ENCODE data around the gene PRKCE.

The PRKCE gene

GRCh38 chr2:45771261-45771660, 119.8 kb downstream of the PRKCE start:
- TF ChIP-seq ZNF274 (IDR thresholded peaks at IDR 0.05; ENCODE audit: low read depth, low read length) (no peak), YY1 (IDR thresholded peaks at IDR 0.05; ENCODE audit: insufficient read depth, insufficient read length) (no peak), SUZ12 (IDR thresholded peaks at IDR 0.05; ENCODE audit: extremely low read depth, insufficient read depth, insufficient read length) (no peak)
- no peak for DNase-seq (ENCODE audit: low read depth, low spot score)
- Histone ChIP-seq H3K4me1 (ENCODE audit: insufficient read depth, insufficient read length) (peaks cover 5% of the 10 kb centered on the region), H3K36me3 (ENCODE audit: insufficient read depth, insufficient read length, low read length) (no peaks in the 10 kb centered on the region), H3K9ac (ENCODE audit: insufficient read length, low read depth) (no peak overlapping the region), H3K27me3 (ENCODE audit: insufficient read depth, insufficient read length) (no peaks in the 10 kb centered on the region), H3K9me3 (ENCODE audit: insufficient read depth, low read length) (no peaks in the 10 kb centered on the region), H3K4me3 (ENCODE audit: insufficient read length, low read depth) (no peak overlapping the region)

- no peaks in the 10 kb centered on the region for H3K9me3 ChIP-seq (ENCODE audit: insufficient read depth, low read length)
- no peak overlapping the region for H3K4me3 ChIP-seq (ENCODE audit: insufficient read length, low read depth)
- H3K4me1 ChIP-seq (ENCODE audit: insufficient read depth, insufficient read length), result peaks cover 5% of the 10 kb centered on the region
- TF ChIP-seq YY1 (IDR thresholded peaks at IDR 0.05; ENCODE audit: insufficient read depth, insufficient read length) (no peak), SUZ12 (IDR thresholded peaks at IDR 0.05; ENCODE audit: extremely low read depth, insufficient read depth, insufficient read length) (no peak), ZNF274 (IDR thresholded peaks at IDR 0.05; ENCODE audit: low read depth, low read length) (no peak)
- no peaks in the 10 kb centered on the region for H3K36me3 ChIP-seq (ENCODE audit: insufficient read depth, insufficient read length, low read length)
- no peaks in the 10 kb centered on the region for H3K27me3 ChIP-seq (ENCODE audit: insufficient read depth, insufficient read length)
- H3K9ac ChIP-seq (ENCODE audit: insufficient read length, low read depth), result no peak overlapping the region
- no peak for DNase-seq (ENCODE audit: low read depth, low spot score)
Observed at GRCh38 chr2:45772038-45772437, 120.6 kb downstream of the PRKCE start.

DNA sequence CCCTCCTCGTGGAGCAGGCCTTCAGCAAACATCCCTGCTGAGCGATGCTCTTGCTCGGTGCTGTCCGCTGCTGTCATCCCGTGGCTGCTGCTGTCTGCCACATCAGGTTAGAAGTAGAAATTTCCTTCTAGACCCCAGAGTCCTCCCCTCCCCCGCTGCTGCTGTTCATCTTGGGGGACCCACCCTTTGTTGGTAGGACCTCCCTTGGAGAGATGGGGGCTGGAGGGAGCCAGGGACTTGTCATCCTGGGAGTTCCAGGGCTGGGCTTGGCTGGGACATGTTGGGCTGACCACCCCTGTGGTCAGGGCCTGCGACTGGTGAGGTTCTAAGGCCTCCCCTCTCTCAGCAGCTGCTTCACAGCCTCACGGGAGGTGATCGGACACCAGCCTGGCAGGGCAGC, 122.4 kb downstream of the PRKCE start:
- Histone ChIP-seq H3K36me3 (ENCODE audit: insufficient read depth, insufficient read length, low read length) (no peaks in the 10 kb centered on the region), H3K27me3 (ENCODE audit: insufficient read depth, insufficient read length) (no peaks in the 10 kb centered on the region), H3K4me1 (ENCODE audit: insufficient read depth, insufficient read length) (peaks cover 5% of the 10 kb centered on the region), H3K9ac (ENCODE audit: insufficient read length, low read depth) (no peak overlapping the region), H3K9me3 (ENCODE audit: insufficient read depth, low read length) (peaks cover 6% of the 10 kb centered on the region; the same call in 1 of the 2 replicates), H3K4me3 (ENCODE audit: insufficient read length, low read depth) (no peak overlapping the region)
- DNase-seq (ENCODE audit: low read depth, low spot score), result no peak
- no peak for TF ChIP-seq YY1 (IDR thresholded peaks at IDR 0.05; ENCODE audit: insufficient read depth, insufficient read length)
- no peak for TF ChIP-seq SUZ12 (IDR thresholded peaks at IDR 0.05; ENCODE audit: extremely low read depth, insufficient read depth, insufficient read length)
- no peak for TF ChIP-seq ZNF274 (IDR thresholded peaks at IDR 0.05; ENCODE audit: low read depth, low read length)

GRCh38 chr2:45774688-45775244, 123.3 kb downstream of the PRKCE start:
- no peaks in the 10 kb centered on the region for H3K36me3 ChIP-seq (ENCODE audit: insufficient read depth, insufficient read length, low read length)
- H3K4me1 ChIP-seq (ENCODE audit: insufficient read depth, insufficient read length), result peaks cover 5% of the 10 kb centered on the region
- no peaks in the 10 kb centered on the region for H3K27me3 ChIP-seq (ENCODE audit: insufficient read depth, insufficient read length)
- H3K9me3 ChIP-seq (ENCODE audit: insufficient read depth, low read length), result peaks cover 6% of the 10 kb centered on the region; the same call in 1 of the 2 replicates
- no peak for DNase-seq (ENCODE audit: low read depth, low spot score)
- H3K9ac ChIP-seq (ENCODE audit: insufficient read length, low read depth), result no peak overlapping the region
- no peak overlapping the region for H3K4me3 ChIP-seq (ENCODE audit: insufficient read length, low read depth)
- no peak for TF ChIP-seq SUZ12 (IDR thresholded peaks at IDR 0.05; ENCODE audit: extremely low read depth, insufficient read depth, insufficient read length)
- TF ChIP-seq ZNF274 (IDR thresholded peaks at IDR 0.05; ENCODE audit: low read depth, low read length), result no peak
- TF ChIP-seq YY1 (IDR thresholded peaks at IDR 0.05; ENCODE audit: insufficient read depth, insufficient read length), result no peak

- DNase-seq (ENCODE audit: low read depth, low spot score), result no peak
- Histone ChIP-seq H3K4me1 (ENCODE audit: insufficient read depth, insufficient read length) (no peaks in the 10 kb centered on the region), H3K9ac (ENCODE audit: insufficient read length, low read depth) (no peak overlapping the region), H3K9me3 (ENCODE audit: insufficient read depth, low read length) (peaks cover 6% of the 10 kb centered on the region; the same call in 1 of the 2 replicates), H3K4me3 (ENCODE audit: insufficient read length, low read depth) (no peak overlapping the region), H3K27me3 (ENCODE audit: insufficient read depth, insufficient read length) (no peaks in the 10 kb centered on the region), H3K36me3 (ENCODE audit: insufficient read depth, insufficient read length, low read length) (no peaks in the 10 kb centered on the region)
- TF ChIP-seq ZNF274 (IDR thresholded peaks at IDR 0.05; ENCODE audit: low read depth, low read length) (no peak), SUZ12 (IDR thresholded peaks at IDR 0.05; ENCODE audit: extremely low read depth, insufficient read depth, insufficient read length) (no peak), YY1 (IDR thresholded peaks at IDR 0.05; ENCODE audit: insufficient read depth, insufficient read length) (no peak)
Observed at GRCh38 chr2:45776160-45776955, 124.9 kb downstream of the PRKCE start.

DNA sequence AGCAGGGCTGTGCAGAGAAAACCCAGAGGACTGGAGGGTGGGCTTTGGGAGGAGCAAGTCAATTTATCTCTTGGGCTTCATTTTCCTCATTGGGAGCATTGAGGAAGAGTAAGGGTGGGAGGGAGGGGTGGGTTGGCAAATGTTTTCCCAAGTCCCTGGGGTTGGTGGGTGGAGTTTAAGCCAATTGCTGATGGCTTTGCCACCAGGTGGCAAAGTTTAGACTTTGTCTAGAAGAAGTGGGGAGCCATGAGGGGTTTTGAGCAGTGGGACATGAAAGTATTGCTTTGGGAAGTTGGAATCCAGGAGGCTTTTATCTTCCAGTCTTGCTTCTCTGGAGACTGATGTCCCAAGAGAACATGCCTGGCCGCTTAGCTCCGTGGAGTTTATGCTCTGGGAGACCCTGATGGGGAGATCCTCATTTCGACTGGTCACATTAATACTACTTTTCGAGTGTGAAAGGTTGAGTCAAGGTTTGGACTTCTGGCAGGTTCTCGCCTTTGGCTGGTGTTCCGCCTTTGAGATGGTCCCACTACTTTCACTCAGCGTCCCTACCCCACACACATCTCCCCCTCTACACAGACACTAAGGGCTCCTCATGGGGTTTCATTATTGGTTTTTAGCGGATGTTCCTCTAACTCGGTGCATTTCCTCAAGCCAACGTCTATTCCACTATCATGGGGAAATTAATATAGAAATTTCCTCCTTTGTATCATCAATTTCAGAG, 126.7 kb downstream of the PRKCE start:
- no peak overlapping the region for H3K9ac ChIP-seq (ENCODE audit: insufficient read length, low read depth)
- no peak for DNase-seq (ENCODE audit: low read depth, low spot score)
- no peaks in the 10 kb centered on the region for H3K36me3 ChIP-seq (ENCODE audit: insufficient read depth, insufficient read length, low read length)
- TF ChIP-seq SUZ12 (IDR thresholded peaks at IDR 0.05; ENCODE audit: extremely low read depth, insufficient read depth, insufficient read length) (no peak), YY1 (IDR thresholded peaks at IDR 0.05; ENCODE audit: insufficient read depth, insufficient read length) (no peak), ZNF274 (IDR thresholded peaks at IDR 0.05; ENCODE audit: low read depth, low read length) (no peak)
- H3K9me3 ChIP-seq (ENCODE audit: insufficient read depth, low read length), result peaks cover 6% of the 10 kb centered on the region; the same call in 1 of the 2 replicates
- H3K4me3 ChIP-seq (ENCODE audit: insufficient read length, low read depth), result no peak overlapping the region
- H3K4me1 ChIP-seq (ENCODE audit: insufficient read depth, insufficient read length), result no peaks in the 10 kb centered on the region
- no peaks in the 10 kb centered on the region for H3K27me3 ChIP-seq (ENCODE audit: insufficient read depth, insufficient read length)

- H3K9ac ChIP-seq (ENCODE audit: insufficient read length, low read depth), result no peak overlapping the region
- H3K4me1 ChIP-seq (ENCODE audit: insufficient read depth, insufficient read length), result no peaks in the 10 kb centered on the region
Observed at GRCh38 chr2:45778720-45779171, 127.3 kb downstream of the PRKCE start.

More at GRCh38 chr2:45778720-45779171, 127.3 kb downstream of the PRKCE start:
- no peak for TF ChIP-seq SUZ12 (IDR thresholded peaks at IDR 0.05; ENCODE audit: extremely low read depth, insufficient read depth, insufficient read length)
- no peak for TF ChIP-seq YY1 (IDR thresholded peaks at IDR 0.05; ENCODE audit: insufficient read depth, insufficient read length)
- no peak for TF ChIP-seq ZNF274 (IDR thresholded peaks at IDR 0.05; ENCODE audit: low read depth, low read length)
- no peak overlapping the region for H3K4me3 ChIP-seq (ENCODE audit: insufficient read length, low read depth)
- peaks cover 6% of the 10 kb centered on the region; the same call in 1 of the 2 replicates for H3K9me3 ChIP-seq (ENCODE audit: insufficient read depth, low read length)
- no peaks in the 10 kb centered on the region for H3K36me3 ChIP-seq (ENCODE audit: insufficient read depth, insufficient read length, low read length)
- no peaks in the 10 kb centered on the region for H3K27me3 ChIP-seq (ENCODE audit: insufficient read depth, insufficient read length)
- peak; percentile 57 for DNase-seq (ENCODE audit: low read depth, low spot score)

Measured in NT2/D1 (cell line).